HG03103 (cell line): ENCODE data around the gene AIF1.
A peak's percentile ranks its signal among the peaks of the same experiment; 100 is the strongest.

Source experiments
- ATAC-seq: cut with Tn5 transposase; IDR thresholded peaks from one replicate; pipeline ENCODE4 v1.9.1; 2021; ENCODE audit warnings: low read depth; ENCODE audit not compliant: unreplicated experiment

Gene AIF1

GRCh38 chr6:31639449-31639861 is 24.4 kb downstream of the AIF1 start:
- no peak for ATAC-seq

GRCh38 chr6:31640612-31641011 is 25.6 kb downstream of the AIF1 start:
- ATAC-seq: no peak

DNA sequence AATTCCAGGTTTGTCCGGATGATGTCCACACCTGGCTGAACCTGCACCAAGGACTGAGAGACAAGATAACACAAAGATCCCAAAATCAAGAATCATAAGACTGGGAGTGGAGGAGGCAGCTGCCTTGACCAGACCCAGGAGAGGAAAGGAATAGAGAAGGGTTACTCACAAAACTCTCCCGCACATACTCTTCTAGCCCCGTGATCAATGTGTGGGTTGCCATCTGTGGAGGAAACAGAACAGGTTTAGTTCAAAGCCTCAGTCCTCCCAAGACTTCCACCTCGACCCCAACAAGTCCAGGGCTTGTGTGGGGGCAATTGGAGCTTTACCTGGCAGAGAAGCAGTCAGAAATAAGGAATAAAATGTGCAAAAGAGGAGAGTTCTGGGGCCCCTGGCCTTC is 26.3 kb downstream of the AIF1 start:
- ATAC-seq: no peak

- no peak for ATAC-seq
These were observed 27.9 kb downstream of the AIF1 start for GRCh38 chr6:31642798-31643570.

- ATAC-seq: no peak
These were observed 28.9 kb downstream of the AIF1 start for GRCh38 chr6:31643818-31644454.

DNA sequence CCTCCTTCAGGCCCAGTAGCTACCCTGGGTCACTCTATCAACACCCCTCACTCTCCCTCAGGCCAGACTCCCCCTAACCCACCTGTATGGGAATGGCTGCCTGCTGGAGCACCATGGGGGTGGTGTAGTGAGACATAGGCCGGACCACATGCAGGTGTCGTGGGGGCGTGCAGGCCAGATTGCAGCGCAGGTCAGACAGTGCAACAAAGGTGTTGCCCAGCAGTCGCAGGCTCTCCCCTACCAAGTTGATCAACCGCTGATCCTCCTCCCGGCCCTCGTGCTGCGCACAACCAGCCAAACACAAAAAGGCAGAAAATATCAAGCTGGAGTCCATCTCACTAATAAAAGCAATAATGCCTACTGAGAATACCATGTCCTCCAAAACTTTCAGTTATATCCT is 30.3 kb downstream of the AIF1 start:
- ATAC-seq: no peak

- ATAC-seq: peak; percentile 26
These were observed 36.7 kb downstream of the AIF1 start for GRCh38 chr6:31651602-31652191.

- peak; percentile 49 for ATAC-seq
These were observed 38.1 kb downstream of the AIF1 start for GRCh38 chr6:31652925-31653724.

DNA sequence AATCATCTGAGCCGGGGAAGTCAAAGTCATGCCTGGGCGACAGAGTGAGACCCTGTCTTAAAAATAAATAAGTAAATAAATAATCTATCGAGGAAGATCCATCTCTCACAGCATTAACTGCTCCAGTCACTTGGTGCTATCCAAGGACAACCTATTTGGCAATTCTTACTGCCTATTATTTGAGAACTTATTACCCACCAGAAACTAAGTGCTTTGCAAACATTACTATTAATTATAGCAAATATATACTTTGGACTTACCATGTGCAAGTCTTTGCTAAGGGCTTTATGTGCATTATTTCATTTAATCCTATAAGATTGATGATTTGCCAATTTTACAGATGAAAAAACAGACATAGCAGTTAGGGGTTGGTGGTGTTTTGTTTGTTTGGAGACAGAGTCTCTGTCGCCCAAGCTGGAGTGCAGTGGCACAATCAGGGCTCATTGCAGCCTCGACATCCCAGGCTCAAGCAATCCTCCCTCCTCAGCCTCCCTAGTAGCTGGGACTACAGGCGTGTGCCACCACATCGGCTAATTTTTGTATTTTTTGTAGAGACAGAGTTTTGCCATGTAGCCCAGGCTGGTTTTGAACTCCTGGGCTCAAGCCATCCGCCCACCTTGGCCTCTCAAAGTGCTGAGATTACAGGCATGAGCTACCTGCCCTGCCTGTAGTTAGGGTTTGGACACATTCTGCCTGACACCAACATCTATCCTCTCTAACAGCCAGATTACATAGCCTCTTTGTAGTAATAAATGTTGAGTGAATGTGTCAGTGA is 39.7 kb downstream of the AIF1 start:
- ATAC-seq: no peak

DNA sequence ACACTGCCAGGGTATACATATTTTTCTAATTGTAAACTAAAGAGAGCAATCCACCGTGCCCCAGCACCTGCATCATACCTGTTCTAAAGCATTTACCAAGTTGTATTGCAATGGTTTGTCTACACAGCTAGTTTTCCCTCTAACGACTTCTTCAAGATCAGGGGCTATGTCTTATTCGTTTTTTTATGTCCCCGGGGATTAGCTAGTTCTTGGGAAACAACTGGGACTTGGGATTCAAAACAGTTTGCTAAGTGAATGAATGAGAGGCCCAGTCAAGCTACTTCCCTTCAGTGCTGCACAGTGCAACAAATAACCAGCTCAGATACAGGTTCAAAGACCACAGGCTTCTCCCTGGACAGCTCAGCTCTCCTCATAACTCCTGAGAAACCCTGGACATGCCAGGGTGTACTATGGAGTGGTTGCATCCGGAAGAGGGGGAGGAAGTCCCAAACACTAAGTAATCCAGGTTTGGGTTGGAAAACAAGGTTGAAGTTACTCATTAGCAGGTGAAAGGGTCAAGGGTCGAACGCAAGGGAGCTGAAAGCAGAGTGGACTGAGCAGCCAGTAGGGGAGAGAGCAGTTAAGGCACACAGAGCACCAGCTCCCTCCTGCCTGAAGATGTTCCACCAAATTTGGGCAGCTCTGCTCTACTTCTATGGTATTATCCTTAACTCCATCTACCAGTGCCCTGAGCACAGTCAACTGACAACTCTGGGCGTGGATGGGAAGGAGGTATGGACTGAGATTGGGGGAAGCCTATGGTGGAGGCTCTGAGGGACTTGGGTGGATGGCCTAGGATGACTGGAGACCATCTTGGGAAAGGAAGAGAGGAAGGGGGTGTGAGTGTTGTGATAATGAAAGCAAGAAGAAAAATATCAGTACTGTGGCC is 40.6 kb downstream of the AIF1 start, which contains the start of gene APOM:
TSS of gene APOM (plus strand) at position 546 of the 889 bp plus-strand sequence. CDS start at position 619, 73 bp downstream.
- no peak for ATAC-seq

- no peak for ATAC-seq
These were observed 42.5 kb downstream of the AIF1 start for GRCh38 chr6:31657406-31658157.

DNA sequence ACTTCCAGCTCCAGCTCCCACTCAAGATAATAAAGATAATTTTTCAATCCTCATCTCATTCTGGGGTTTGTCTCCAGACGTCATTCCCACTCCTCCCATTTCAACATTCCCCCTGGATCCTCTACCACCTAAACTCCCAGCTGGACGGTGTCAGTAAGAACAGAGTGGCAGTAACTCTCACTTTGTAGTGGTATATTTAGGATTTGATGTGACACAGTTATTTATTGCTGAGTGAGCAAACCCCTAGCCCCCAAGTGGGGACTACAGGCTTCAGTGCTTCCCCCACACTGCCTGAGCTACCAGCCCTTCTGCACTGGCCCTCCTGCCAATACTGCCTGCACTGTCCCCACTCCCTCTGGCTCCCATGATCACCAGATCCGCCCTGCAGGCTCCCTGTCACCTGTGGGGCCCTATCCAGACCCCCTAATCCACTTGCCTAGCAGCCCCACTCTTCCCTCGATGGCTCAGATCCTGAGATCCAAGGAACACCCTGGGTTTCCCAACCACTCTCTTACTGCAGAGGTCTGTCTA is 43.2 kb downstream of the AIF1 start:
- ATAC-seq: no peak

GRCh38 chr6:31658983-31659648 is 44.1 kb downstream of the AIF1 start:
- no peak for ATAC-seq

DNA sequence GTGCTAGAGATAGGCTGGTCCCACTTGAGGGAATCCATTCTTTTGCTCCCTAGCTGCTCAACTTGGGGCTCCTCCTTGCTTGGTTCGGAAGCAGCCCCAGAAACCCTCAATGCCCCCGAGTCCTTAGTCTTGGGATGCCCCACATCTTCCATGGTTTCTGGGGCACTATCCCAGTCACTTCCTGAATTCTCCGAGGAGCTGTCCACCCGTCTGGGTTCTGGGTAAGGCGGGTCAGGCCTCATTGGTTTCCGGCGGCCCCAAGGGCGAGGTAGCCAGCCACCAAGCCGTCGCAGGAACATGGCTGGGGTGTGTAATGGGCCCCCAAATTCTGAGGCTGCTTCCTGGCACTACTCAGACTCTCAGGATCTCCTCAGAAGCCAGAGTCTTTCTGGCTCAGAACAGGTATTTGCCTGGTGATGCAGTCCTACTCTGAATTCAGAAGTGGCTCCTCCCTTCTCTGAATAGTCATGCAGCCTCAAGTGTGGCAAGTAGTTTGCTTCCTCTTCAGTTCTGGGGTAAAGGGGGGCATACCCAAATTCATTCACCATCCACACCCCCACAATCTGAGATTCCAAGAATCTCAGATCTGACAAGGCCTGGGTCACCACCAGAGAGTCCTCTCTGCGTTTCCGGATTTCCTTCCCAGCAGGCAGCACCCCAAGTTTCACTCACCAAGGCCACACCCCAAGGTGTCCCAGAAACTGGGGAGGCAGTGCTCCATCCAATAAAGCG is 44.8 kb downstream of the AIF1 start:
- ATAC-seq: no peak

DNA sequence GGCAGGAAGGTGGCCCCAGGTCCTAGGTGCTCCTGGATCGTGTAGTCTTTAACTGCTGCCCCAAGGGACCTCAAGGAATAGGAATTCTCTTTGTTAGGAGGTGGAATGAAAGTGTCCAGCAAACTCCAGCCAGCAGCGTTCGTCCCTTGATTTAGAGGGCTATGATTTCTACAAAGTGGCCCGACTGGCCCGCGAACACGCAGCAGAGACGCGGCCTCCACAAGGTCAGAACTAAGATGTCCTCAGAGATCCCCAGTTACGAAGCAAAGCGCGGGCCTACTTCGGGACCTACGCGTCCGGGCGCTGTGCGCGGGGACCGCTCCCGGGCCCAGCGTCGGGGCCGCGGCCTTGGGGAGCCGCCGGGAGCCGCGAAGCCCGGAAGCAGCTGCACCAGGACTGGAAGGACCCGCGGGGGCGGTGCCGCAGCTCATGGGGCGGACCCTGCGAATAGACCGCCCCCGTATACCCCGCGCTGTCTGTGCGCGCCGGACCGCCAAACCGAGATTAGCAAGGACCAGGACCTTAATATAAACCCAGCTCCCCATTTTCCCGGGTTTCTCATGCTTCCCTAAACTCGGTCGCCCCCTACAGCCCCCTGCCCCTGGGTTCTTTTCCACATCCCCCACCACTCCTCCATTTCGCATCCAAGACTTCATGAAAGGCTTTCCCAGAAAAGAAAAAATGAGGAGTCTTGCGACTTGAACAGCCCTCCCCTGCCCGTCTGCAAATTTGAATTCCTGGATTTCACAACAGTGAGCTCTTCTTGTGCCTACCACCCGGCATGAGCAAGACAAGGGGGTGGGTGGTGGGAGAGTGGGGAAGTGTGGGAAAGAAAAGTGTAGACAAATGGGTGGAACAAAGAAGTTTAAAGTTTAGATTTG is 45.6 kb downstream of the AIF1 start, which contains the start of gene C6orf47:
TSS of gene C6orf47 (minus strand) at position 398 of the 881 bp plus-strand sequence. CDS start 831 bp downstream, outside the sequence.
- no peak for ATAC-seq
